Skeletal muscle satellite cell (primary cell): ENCODE measurements around the gene SHBG. TPM values are rescaled to one million over a fixed set of nuclear protein-coding genes. Genes with fewer than 3 reads are reported as not detected.

Source experiments
- H3K27me3 ChIP-seq: 2 replicates; pipeline ENCODE4 v1.7.0; 2013; ENCODE audit warnings: low read length; ENCODE audit not compliant: control insufficient read depth, insufficient read depth
- H3K36me3 ChIP-seq: 2 replicates; pipeline ENCODE4 v1.7.0; 2013; ENCODE audit warnings: mild to moderate bottlenecking, control low read depth, low read length; ENCODE audit not compliant: insufficient read depth
- H3K4me1 ChIP-seq: 2 replicates; pipeline ENCODE4 v1.7.0; 2013; ENCODE audit warnings: low read length; ENCODE audit not compliant: control insufficient read depth, insufficient read depth
- H3K4me2 ChIP-seq: 2 replicates; pipeline ENCODE4 v1.7.0; 2013; ENCODE audit warnings: mild to moderate bottlenecking, low read length
- H3K4me3 ChIP-seq: 2 replicates; pipeline ENCODE4 v1.7.0; 2013; ENCODE audit warnings: low read length
- H3K9ac ChIP-seq: 2 replicates; pipeline ENCODE4 v1.7.0; 2013; ENCODE audit warnings: mild to moderate bottlenecking, low read depth, low read length, moderate library complexity
- H3K9me3 ChIP-seq: replicated peaks from 2 replicates; pipeline ENCODE4 v1.7.0; 2013; ENCODE audit warnings: mild to moderate bottlenecking, control low read depth, low read length
- total RNA-seq: library from RNA; depleted of rRNA; stranded (reverse); fragments of >200 nt; gene quantifications from 2 replicates; pipeline ENCODE4 v1.2.3, GENCODE V29; 2012; rRNA removed

The SHBG gene, protein sequence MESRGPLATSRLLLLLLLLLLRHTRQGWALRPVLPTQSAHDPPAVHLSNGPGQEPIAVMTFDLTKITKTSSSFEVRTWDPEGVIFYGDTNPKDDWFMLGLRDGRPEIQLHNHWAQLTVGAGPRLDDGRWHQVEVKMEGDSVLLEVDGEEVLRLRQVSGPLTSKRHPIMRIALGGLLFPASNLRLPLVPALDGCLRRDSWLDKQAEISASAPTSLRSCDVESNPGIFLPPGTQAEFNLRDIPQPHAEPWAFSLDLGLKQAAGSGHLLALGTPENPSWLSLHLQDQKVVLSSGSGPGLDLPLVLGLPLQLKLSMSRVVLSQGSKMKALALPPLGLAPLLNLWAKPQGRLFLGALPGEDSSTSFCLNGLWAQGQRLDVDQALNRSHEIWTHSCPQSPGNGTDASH
- 0.66 and 1.3 TPM in 2 replicates for total RNA-seq

GRCh38 chr17:7629939-7630571 is at the start of gene SHBG:
TSS of gene SHBG (plus strand) at chr17:7630135. CDS start at chr17:7630173, 38 bp downstream.
- Histone ChIP-seq H3K9ac (no peak within 1 kb of the TSS), H3K36me3 (no peaks in the 10 kb centered on the region), H3K9me3 (no peaks in the 10 kb centered on the region), H3K4me2 (no peak within 1 kb of the TSS), H3K4me1 (peaks cover 7% of the 10 kb centered on the region), H3K27me3 (no peaks in the 10 kb centered on the region), H3K4me3 (no peak within 1 kb of the TSS)

DNA sequence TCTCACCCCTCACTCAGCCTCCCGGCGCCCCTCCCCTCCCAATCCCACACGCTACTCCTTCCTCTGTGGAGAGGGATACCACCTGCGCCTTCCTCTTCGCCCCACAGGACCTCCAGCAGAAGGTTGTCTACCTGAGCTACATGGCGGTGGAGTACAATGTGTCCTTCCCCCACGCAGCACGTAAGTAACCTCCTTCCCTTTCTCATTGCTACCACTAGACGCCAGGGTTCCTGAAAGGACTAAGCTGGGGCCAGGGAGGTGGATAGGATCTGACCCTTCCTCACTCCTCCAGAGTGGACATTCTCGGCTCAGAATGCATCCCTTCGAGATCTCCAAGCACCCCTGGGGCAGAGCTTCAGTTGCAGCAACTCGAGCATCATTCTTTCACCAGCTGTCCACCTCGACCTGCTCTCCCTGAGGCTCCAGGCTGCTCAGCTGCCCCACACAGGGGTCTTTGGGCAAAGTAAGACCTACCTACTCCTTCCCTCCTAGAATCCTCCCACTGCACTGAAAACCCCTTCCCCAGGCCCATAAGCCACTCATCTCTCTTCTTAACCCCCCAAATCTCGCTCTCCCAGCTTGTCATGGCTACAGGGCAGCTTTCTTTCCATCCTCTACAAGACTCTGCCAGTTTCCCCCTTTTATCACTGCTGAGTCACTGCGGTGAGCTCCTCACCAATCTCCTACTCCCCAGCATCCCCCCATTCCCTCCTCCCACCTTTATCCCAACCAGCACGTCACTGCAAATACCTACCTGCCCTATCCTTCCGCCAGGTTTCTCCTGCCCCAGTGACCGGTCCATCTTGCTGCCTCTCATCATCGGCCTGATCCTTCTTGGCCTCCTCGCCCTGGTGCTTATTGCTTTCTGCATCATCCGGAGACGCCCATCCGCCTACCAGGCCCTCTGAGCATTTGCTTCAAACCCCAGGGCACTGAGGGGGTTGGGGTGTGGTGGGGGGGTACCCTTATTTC is 49.0 kb upstream of the SHBG start:
- Histone ChIP-seq H3K27me3 (no peaks in the 10 kb centered on the region), H3K4me3 (no peak overlapping the region), H3K9me3 (no peaks in the 10 kb centered on the region), H3K4me1 (peaks cover 65% of the 10 kb centered on the region), H3K36me3 (peaks cover 42% of the 10 kb centered on the region), H3K9ac (no peak overlapping the region), H3K4me2 (no peak overlapping the region)

DNA sequence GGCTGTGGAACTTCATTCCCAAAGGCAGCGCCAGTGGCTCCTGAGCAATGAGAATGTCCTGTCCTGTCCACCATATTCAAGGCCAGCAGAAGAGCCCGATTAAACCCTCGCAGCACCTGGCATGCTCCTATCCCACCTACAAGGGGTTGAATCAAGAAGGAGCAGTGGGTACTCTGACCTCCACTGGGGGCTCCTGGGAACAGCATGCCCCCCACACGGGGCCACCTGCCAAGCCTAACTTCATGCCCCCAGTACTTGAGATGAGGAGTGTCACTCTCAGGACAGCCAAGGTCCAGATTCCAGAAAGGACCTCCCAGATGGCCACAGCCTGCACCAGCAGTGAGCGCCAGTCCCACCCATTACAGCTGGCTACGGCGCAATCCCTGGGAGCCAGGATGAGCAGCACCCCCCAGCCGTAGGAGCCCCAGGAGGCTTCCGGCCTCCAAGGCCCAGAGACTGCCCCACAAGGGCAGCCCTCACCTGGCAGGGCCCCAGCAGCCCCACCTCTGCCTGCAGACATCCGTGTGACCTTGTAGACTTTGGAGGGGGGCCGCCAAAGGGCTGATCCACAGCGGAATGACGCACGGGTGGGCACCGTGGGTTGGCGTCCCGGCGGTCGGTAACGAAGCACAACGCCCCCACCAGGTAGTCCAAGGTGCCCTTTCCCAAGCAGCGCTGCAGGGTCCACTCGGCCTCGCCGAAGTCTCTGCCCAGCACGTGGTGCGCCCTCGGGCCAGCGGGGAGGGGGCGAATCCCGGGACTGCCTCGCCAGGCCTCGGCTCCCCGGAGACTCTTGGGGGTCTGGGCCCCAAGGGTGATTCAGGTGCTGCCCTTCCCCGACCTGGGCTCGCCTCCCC is 47.3 kb upstream of the SHBG start:
- Histone ChIP-seq H3K9me3 (no peaks in the 10 kb centered on the region), H3K27me3 (no peaks in the 10 kb centered on the region), H3K9ac (peak overlapping the region; percentile 97), H3K4me3 (peak overlapping the region; percentile 89), H3K4me1 (peaks cover 62% of the 10 kb centered on the region), H3K4me2 (peak overlapping the region; percentile 72), H3K36me3 (peaks cover 24% of the 10 kb centered on the region)

DNA sequence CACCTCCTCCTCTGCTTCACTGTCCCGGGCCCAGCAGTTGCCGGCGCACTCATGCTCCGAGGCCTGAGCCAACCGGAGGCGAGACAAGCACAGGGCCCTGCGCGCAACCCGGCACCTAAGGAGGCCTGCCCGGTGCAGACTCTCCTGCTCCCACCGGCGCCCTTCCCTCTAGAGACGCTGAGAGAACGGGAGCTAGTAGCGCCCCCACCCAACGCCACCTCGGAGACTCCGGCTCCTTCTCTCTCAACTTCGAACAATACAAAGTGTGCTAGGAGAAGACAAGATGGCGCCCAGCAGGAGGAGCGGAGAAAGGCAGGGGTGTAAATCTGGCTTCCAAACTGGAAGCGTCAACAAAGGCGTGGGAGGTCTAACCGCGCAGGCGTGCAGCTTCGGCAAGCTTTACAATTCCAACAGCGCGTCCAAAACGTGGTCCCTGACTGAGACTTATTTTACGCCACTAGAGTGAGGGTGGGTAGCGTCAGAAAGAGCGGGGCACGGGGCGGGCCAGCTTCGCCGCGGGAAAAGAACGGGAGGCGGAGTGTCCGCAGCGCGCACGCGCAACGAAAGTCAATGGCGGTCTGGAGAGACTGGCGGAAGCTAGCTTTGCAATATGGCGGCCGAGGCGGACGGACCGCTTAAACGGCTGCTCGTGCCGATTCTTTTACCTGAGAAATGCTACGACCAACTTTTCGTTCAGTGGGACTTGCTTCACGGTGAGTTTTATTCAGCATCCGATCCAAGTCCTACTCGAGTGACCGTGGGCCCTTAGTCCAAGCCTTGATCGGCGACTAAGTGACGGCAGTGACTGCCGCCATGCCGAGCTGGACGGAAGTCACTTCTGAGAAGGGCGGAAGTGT is 46.5 kb upstream of the SHBG start, which contains the start of gene MPDU1:
TSS of gene MPDU1 (plus strand) at position 600 of the 857 bp plus-strand sequence. CDS start at position 611, 11 bp downstream.
- Histone ChIP-seq H3K9ac (peak within 1 kb of the TSS; percentile 97), H3K4me3 (peak within 1 kb of the TSS; percentile 89), H3K4me1 (peaks cover 63% of the 10 kb centered on the region), H3K4me2 (peak within 1 kb of the TSS; percentile 92), H3K36me3 (peaks cover 19% of the 10 kb centered on the region), H3K27me3 (no peaks in the 10 kb centered on the region), H3K9me3 (no peaks in the 10 kb centered on the region)

GRCh38 chr17:7586673-7587419 is 43.1 kb upstream of the SHBG start:
- Histone ChIP-seq H3K9ac (no peak overlapping the region), H3K4me3 (no peak overlapping the region), H3K4me1 (peaks cover 68% of the 10 kb centered on the region), H3K36me3 (peaks cover 24% of the 10 kb centered on the region), H3K4me2 (no peak overlapping the region), H3K27me3 (no peaks in the 10 kb centered on the region), H3K9me3 (no peaks in the 10 kb centered on the region)

GRCh38 chr17:7587420-7588151 is 42.3 kb upstream of the SHBG start:
- Histone ChIP-seq H3K4me1 (peaks cover 60% of the 10 kb centered on the region), H3K9me3 (no peaks in the 10 kb centered on the region), H3K27me3 (no peaks in the 10 kb centered on the region), H3K36me3 (peaks cover 28% of the 10 kb centered on the region), H3K4me3 (no peak overlapping the region), H3K4me2 (peak overlapping the region; percentile 26), H3K9ac (peak overlapping the region; percentile 14)

DNA sequence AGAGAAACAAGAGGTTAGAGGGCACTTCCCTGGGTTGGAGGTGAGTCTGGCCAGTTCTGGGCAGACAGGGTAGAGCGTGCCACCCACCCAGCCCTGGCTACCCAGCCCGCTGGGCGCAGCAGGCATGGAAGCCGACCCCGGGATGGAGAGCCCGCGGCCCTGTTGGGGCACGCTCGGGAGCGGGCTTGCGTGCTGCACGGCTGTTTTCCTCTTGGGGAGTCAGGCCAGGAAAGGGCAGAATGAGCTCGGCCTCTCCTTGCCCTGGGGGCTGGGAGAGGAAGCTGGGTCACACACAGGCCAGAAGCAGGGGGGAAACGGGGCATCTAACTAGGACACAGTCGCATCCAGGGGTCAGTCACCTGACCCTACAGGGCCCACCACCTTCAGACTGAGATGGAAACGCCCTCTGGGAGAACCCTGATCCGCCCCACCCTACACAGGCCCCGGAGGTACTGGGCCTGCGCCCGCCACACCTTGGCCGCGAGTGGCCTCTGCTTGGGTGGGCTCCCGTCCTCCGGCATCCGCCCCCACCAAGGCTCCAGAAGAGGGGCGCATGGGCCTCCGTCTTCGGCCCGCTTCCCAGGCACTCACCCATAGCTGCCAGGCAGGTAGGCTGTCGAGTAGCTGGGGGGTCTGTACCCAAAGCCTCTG is 41.3 kb upstream of the SHBG start:
- H3K4me1 ChIP-seq, result peaks cover 51% of the 10 kb centered on the region
- H3K9me3 ChIP-seq, result no peaks in the 10 kb centered on the region
- no peaks in the 10 kb centered on the region for H3K27me3 ChIP-seq
- peak overlapping the region; percentile 49 for H3K9ac ChIP-seq
- peaks cover 39% of the 10 kb centered on the region for H3K36me3 ChIP-seq
- H3K4me2 ChIP-seq, result peak overlapping the region; percentile 58
- peak overlapping the region; percentile 52 for H3K4me3 ChIP-seq

DNA sequence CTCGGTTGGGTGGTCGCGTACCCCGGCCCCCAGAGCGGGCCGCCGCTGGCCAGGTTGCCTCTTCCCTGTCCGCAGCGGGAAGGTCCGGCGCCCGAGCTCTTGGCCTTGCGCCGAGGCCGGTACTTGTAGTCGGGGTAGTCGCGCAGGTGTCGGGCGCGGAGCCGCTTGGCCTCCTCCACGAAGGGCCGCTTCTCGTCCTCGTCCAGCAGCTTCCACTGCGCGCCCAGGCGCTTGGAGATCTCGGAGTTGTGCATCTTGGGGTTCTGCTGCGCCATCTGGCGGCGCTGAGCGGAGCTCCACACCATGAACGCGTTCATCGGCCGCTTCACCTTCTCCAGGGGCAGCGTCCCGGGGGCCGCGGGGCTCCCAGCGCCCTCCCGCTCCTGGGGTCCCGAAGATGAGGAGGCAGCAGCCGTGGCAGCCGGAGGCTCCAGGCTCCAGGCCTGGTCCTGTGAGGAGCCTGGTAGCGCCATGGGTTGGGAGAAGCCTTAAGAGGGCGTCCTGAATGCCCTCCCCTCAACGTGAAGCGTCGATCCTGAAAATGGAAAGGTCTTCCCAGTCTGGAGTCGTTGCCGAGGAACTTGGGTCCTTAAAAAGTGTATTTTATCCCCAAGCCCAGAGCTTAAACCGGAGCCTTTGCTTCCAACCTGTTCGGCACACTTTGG is 40.6 kb upstream of the SHBG start:
- peak overlapping the region; percentile 49 for H3K9ac ChIP-seq
- H3K36me3 ChIP-seq, result peaks cover 45% of the 10 kb centered on the region
- peaks cover 49% of the 10 kb centered on the region for H3K4me1 ChIP-seq
- peak overlapping the region; percentile 52 for H3K4me3 ChIP-seq
- H3K27me3 ChIP-seq, result no peaks in the 10 kb centered on the region
- peak overlapping the region; percentile 58 for H3K4me2 ChIP-seq
- H3K9me3 ChIP-seq, result no peaks in the 10 kb centered on the region
